ENCODE measurements around the gene SHROOM2.

GRCh38 chrX:9937761-9938160 lies 151.5 kb downstream of the SHROOM2 start:
- no peak for TF ChIP-seq SPI1 (IDR thresholded peaks at IDR 0.05; ENCODE audit: low read depth, low read length)
- no peak for TF ChIP-seq POLR2AphosphoS5 (IDR thresholded peaks at IDR 0.05; ENCODE audit: low read depth, low read length)
- TF ChIP-seq TAF1 (IDR thresholded peaks at IDR 0.05; ENCODE audit: low read depth, low read length), result no peak
- TF ChIP-seq POLR2A (IDR thresholded peaks at IDR 0.05; ENCODE audit: low read depth, low read length), result no peak
- TF ChIP-seq POU2F2 (IDR thresholded peaks at IDR 0.05; ENCODE audit: low read depth, low read length), result no peak
- no peak for TF ChIP-seq PAX5 (IDR thresholded peaks at IDR 0.05; ENCODE audit: insufficient read depth, low read length, severe bottlenecking)
